NCI-H82 (cell line): ENCODE measurements around the gene SYNGAP1.
A peak's percentile ranks its signal among the peaks of the same experiment; 100 is the strongest.

Experiments
- DNase-seq: peaks from one replicate; lab custom pipeline; 2025; lab: John Stamatoyannopoulos, UW

SYNGAP1 gene

DNA sequence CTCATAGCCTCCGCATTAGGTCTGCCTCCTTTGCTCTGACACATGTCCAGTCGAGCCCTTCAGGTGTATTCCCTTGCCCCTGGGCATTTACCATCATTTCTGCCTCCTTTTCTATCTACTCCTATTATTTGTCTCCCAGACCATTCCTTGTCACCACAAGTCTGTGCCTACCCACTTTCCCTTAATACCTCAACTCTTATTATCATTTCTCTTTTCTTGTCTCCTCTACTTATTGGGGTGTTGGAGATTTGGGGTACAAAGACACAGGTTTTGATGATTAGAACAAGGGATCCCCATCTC, 1.4 kb downstream of the SYNGAP1 start:
- no peak for DNase-seq

DNA sequence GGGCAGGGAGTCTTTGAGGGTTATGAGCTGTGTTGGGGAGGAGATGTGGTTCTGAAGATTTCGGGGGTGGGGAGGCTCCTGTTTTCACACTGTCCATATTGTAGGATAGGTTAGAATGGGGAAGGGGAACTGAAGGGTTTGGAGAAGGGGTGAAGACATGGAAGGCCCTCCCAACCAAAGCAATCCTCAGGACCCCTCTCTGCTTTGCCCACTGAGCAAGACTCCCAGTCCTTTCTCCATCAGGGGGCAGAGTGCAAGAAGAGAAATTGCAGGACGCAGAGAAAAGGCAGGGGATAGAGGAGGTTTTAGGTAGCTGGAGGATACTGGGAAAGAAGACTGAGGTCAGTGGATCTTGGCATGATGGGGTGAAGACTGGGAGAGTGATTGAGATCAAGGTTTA, 3.9 kb downstream of the SYNGAP1 start:
- no peak for DNase-seq

DNA sequence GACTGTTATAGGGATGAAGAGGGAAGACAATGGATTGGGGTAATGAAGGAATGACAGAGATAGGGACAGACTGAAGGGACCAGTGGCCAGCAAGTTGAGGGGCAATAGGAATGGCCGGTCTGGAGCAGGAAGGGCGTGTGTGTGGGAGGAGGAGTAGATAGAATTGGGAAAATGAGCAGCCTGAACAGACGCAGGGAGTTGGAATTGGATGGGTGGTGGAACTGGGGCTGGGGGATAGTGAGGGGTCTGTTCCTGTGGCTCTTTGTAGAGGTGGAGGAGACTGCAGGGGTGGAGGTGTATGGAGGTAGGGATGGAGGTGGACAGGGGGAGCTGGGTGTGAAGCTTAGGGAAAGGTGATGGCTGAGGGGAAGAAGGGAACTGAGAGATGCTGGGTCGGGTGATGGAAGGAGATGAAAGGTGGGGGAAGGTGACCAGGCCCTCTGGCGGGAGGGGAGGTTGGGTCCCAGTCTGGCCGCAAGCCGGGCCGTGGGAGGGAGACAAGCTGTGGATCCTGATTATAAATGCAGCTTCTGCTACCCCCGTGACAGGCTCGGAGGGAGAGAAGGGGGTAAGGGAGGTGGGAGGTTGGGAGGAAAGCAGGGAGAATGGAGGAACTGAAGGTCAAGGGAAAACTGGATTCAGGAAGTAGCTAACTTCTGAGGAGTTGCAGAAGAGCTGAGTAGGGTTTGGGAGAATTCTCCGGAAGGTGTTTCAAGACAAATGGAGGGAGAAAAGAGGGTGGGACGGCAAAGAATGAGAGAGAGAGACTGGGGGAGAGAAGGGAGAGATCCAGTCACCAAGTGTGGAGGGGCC, 5.2 kb downstream of the SYNGAP1 start:
- no peak for DNase-seq

DNA sequence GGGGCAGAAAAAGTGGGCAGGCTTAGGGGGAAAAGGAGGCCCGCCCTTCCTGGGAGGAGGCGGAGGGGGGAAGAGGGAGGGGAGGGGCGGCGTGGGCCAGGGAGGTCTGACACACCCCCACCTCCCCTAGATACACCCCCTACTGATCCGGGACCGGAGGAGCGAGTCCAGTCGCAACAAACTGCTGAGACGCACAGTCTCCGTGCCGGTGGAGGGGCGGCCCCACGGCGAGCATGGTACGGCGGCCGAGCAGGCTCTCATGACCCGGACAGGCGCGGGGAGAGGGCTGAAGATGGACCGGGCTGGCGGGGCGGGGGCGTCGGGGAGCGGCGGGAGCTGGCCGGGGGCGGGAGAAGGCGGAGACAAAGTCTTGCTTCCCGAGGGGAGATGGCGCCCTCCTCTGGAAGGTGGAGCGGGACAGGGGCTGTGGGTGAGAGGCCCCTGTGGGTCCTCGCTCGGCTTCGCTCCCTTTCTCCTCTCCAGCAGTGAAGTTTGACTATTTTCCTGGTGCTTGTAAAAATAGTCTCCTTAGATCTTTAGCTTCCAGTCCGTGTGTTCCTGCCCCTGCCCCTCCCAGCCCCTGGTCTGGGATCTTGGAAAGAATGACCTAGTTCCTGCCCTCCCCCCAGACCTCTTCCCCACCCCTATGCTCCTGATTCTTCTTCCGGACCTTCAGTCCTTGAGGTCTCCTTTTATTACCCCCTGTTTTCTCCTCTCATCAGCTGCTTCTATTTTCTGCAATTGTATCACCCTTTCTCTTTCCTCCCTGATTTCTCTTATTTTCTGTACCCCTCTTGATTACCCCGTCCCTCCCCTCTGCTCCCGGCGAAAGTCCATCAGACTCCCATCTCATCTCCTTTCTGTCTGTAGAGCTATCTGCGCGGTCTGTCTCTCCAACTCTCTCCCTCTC, 6.1 kb downstream of the SYNGAP1 start:
- DNase-seq: peak; percentile 95

DNA sequence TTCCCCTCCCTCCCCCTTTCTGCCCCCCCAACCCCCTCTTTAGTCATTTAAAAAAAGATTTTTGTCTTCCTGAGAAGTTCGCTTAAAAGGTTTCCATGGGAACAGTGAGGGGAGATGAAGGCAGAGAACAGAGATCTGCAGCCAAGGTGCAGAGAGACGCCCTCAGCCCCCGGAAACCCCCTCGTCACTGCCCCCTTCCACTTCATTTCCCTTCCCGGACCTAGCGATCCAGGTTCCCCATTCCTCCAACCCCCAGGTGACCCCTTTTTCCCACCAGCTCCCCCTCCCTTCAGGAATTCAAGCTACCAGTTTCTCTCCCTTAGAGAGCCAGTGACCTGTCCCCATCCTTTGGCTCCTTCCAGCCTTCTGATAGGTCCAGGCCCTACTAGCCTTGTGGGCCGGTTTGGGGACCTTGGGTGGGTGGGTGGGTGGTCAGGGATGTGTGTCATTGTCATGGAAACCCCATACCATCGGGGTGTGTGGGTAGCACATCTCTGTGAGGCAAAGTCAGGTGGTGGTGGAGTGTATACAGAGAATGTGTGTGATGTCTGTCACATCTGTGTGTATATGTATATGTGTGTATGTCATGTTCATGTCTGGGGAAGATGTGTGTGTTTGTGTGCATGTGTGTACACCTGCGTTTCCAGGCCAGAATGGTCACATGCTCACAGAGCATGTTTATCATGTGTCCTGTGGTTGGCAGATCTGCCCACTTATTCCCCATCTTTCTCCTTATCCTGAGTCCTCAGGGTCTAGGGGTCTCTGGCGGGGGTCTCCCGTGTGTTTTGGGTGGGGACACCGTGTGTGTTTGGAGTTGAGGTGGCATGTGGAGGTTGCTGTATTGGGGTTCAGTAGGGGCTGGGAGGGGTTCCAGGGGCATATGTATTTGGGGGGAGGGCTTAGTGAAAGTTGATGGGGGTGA, 7.0 kb downstream of the SYNGAP1 start:
- no peak for DNase-seq

DNA sequence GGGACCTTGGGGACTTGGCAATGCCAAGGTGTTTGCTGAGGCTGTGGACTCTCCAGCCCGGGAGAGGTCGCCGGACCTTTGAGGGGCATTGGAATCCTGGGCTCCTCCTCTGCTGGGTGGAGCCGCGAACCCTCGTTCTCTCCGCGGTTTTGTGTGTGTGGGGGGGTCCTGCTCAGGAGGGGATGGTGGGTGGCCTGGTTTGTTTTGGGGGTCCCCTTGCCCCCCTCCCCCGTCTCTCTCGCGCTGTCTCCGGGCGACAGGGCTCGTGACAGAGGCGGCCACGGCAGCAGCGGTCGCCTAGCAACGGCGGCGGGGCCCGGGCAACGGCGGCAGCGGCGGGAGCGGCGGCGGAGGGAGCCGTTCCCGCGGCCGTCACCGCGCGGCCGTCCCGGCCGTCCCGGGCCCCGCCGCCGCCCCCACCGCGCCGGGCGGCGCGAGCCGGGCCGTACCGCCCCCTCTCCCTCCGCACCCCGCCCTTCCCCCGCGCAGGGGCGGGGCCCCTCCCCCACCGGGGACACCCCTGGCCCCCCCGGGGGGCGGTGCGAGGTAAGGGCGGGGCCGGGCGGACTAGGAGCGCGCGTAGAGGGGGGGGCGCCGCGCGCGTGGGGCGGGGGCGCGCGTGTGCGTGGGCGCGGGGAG, 7.8 kb downstream of the SYNGAP1 start:
- peak; percentile 63 for DNase-seq

DNA sequence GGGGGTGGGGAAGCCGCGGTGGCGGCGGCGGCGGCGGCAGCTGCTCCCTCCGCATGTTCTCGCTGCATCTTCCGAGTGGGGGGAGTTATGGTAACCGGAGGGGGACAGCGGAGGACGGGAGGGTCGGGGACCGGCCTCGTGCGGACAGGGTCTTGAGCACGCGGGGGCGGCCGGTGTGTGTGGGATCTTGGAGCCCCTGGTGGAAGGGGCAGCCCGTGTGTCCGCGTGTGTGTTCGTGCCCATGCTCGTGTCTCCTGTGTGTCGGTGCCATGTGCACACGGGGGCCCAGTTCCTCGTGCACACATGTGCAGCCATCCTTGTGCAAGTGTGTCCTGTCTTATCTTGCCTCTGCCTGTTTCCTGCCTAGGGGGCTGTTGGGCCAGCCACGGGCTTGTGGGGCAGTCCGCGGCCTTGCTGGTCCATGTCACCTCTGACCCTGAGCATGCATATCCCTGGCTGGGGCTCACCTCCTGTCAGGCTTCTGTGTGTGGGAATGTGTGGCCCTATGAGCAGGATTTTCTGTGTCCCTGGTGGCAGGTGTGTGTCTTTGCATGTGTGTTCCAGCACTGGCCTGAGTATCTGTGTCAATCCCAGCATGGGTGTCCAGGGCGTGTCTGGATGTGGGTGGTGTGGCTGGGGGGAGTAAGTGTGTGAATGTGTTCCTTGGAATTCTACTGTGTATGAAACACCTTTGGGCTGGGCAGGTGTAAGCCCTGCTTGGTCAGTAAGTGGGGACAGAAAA, 8.5 kb downstream of the SYNGAP1 start:
- DNase-seq: peak; percentile 79

DNA sequence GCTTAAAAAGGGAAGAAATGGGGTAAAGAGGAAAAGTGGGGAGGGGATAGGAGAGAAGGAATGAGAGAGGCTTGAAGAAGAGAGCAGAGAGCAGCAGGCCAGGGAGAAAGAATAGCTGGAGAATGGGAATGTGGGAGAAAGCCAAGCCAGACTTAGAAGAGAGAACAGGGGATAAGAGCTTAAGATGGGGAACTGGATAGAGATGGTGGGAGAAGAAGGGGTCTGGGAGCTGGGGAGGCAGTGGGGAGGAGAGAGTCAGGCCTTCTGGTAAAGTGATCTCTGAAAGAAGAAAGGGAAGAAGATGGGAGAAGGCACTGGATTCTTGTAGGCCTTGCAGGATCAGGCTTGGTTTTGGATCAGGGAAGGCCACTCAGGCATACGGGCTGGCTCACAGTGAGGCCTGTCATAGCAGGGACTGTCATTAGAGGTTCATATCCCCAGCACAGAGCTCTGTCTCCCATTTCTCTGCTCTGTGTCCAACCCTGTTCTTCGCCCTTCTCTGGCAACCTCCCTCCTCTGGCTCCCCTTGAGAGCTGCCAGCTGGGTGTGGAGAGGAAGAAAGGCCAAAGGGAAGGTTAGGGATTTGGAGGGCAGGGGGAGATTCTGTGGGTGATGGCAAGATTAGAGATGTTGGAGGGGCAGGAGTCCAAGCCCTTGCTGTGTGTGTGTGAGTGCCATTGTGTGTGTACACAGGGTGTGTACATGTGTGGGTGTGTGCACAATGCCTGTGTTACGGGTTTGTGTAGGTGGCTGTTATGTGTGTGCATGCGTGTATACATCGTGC, 9.3 kb downstream of the SYNGAP1 start:
- no peak for DNase-seq

DNA sequence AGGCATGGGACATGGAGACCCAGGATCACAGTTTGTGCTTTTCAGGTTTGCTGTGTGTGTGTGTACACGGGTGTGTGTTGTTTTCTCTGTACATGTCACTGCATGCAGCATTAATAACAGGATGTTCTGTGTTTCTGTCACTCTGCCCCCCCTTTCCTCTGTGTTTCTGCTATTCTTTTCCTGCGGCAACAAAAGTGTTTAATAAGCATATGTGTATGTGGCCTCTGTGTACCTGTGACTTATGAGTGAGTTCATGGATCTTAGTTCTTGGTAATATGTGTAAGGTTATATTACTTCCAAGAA, 9.8 kb downstream of the SYNGAP1 start:
- no peak for DNase-seq

DNA sequence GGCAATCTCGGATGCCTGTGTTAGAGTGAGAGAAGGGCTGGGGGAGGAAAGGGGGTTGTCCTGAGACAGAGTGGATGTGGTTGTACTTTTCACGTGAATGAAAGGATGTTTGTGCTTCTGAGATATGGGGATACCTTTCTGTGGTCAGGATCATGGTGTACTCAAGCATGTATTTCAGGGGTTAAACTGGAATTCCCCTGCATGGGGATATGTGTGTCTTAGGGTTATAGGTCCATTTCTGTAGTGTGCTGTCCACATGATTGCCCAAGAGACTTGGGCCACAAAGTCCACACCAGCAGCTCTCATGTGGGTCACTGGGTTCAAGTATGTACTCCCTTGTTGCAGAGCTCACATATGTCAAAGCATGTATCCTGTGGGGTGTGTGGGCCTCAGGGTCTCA, 10.5 kb downstream of the SYNGAP1 start:
- DNase-seq: no peak

DNA sequence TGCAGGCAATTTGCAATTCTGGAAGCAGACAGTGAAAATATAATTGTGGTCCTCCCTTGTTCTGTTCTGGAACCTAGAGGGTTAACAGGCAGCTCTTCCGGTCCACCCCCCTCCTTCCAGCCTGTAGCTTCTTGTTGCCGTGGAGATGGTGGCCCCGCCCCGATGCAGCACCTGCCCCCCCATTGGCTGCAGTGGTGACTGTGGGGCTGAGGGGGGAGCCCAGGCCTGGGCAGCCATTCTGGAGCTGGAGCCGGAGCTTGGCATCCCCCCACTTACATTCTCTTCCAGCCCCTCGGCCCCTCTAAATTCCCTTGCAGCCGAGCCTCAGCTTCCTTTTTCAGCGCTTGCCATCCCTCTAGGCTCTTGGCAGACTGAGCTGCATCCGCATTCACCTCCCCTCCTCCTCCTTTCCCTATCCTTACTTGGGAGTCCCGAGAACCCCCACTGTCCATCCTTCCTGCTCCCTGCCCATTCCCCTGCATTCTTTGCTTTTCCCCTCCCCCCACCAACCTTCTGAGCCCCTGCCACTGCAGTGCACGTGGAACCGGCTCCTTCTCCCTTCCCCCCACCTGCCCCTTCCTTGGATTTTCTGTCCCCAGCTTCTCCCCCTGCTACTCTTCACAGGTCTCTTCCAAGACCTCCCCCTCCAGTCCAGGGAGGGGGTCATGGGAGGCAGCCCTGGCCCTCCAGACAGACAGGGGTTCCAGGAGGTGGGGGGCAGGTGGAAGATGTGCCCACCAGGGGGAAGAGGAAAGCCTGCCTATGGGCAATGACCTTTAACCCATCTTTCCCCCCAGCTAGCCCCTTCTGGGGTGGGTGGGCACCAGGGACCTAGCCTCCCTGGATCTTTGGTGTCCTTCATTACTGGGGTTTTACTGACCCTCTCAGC, 11.4 kb downstream of the SYNGAP1 start:
- peak; percentile 81 for DNase-seq

DNA sequence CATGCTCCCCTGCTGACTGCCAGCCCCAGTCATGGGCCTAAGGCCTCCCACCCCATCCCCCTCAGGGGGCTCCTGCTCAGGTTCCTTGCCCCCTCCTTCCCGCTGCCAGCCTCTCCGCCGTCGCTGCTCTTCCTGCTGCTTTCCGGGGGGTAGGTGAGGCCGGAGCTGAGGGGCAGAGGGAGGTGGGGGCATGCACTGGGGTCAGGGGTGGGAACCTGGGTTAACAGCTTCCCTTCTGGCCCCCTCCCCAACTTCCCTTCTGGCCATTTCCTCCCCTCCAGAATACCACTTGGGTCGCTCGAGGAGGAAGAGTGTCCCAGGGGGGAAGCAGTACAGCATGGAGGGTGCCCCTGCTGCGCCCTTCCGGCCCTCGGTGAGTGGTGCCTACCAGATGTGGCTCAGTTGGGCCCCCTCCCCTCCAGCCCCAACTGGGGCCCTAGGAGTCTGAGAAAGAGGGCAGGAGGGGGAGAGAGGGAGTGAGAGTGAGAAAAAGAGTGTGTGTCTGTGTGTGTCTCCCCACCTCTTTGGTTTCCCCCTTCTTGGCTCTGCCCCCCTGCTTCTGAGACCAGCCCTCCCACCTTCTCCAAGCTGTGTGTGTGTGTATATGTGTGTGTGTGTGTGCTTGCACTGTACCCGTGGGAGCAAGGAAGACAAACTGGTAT, 12.1 kb downstream of the SYNGAP1 start:
- DNase-seq: no peak

DNA sequence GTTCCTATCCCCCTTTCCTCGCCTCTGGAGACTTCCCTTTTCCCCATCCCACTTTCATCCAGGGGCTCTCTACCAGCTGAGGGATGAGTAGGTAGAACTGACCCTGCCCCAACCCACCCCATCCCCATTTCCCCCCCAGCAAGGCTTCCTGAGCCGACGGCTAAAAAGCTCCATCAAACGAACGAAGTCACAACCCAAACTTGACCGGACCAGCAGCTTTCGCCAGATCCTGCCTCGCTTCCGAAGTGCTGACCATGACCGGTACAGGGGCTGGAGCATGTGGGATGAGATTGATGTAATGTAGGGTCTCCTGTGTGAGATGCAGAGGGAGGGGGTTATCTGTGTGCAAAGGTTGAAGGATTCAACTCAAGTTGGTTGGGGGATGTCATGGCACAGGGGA, 12.7 kb downstream of the SYNGAP1 start:
- DNase-seq: no peak

DNA sequence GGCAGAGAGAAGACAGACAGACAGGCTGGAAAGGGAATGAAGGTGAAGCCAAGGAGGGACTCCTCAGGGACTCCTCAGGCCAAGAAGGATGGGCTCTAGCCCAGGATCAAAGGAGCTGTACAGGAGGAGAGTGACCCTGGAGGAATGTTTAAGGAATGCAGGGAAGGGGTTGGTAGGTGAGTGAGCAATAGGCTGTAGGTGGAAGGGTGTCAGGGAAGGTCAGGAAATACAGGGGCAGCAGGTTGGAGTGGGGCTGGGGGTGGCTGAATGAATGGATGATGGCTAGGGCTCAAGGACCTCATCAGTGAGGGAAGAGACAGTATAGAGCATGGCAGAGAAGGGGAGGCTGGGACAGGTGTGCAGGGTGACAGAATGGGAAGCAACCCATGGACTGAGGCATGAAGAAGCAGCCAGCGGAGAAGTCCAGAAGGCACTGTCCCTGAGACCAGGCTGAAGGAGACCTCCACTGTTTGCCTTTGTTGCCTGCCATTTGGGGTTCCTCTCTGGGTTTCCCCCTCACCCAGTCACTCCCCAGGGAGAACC, 13.2 kb downstream of the SYNGAP1 start:
- no peak for DNase-seq

DNA sequence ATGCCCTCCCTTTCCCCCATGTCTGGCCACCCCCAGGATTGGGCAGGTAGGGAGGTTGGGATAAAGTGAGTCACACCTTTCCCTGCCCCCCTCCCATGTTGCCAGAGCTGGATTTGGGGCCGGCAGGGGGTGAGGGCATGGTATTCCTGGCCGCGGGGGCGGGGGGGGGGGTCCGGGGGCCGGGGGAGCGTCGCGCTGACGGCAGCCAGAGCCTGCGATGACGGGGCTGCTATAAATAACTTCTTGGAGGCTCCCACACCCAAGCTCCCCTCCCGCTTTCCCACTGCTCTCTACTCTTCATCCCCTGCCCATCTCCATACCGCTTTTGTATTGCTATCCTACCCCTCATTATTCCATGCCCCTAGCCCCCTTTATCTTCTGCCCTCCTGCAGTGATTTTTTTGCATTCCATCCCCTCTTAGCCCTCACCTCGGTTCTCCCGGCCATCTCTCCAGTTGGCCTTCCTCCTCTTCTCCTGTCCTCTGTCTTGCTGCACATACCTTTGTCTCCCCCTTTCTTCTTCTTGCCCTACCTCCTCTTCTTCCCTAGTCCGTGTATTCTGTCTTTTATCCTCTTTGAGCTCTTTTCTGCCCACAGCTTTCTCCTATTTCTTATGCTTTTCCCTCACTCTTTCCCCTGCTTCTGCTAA, 13.8 kb downstream of the SYNGAP1 start:
- DNase-seq: no peak

DNA sequence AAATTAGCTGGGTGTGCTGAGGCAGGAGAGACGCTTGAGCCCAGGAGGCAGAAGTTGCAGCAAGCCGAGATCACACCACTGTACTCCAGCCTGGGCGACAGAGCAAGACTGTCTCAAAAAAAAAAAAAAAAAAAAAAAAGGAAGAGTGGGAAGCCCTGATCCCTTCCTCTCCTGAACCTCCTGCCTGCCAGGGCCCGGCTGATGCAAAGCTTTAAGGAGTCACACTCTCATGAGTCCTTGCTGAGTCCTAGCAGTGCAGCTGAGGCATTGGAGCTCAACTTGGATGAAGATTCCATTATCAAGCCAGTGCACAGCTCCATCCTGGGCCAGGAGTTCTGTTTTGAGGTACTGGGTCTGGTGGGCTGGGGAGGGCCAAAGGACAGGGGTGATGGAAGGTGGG, 15.1 kb downstream of the SYNGAP1 start:
- DNase-seq: no peak

DNA sequence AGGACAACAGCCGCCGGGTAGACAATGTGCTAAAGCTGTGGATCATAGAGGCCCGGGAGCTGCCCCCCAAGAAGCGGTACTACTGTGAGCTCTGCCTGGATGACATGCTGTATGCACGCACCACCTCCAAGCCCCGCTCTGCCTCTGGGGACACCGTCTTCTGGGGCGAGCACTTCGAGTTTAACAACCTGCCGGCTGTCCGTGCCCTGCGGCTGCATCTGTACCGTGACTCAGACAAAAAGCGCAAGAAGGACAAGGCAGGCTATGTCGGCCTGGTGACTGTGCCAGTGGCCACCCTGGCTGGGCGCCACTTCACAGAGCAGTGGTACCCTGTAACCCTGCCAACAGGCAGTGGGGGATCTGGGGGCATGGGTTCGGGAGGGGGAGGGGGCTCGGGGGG, 17.8 kb downstream of the SYNGAP1 start:
- no peak for DNase-seq

DNA sequence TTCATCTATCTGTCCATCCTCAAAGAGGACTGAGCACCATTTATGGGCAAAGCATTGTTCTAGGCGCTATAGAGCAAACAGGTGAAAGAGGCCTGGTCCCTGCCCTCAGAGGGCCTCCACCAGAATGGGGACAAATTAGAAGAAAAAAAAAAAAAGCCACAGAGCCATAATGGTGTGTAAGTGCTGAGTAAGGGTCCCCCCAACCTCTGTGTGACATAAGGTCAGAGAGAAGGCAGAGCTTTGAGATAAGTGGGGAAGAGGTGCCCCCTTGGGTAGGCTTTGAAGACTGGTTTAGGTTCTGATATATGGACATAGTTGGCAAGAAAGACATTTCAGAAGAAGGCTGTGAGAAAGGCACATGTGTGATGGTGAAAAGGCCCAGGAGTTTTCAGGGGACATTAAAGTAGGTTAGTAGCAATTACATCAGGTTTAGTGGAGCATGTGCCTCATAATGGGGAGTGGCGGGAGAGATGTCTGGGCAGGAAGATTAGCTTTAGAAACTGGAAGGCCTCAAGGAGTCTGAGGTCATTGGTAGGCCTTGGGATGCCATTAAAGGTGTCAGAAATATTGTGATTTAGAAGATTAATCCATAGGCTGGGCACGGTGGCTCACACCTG, 19.2 kb downstream of the SYNGAP1 start:
- DNase-seq: no peak
